H7 (cell line): ENCODE measurements around the gene GPR153. TPM values are rescaled to one million over a fixed set of nuclear protein-coding genes. Genes with fewer than 3 reads are reported as not detected.

Source experiments
- DNase-seq: peaks from one replicate; pipeline ENCODE4 v3.0.0; 2012
- H3K27me3 ChIP-seq: 2 replicates; pipeline ENCODE4 v1.6.0; 2011; ENCODE audit warnings: mild to moderate bottlenecking, low read length; ENCODE audit not compliant: control insufficient read depth, insufficient read depth
- H3K36me3 ChIP-seq: replicated peaks from 2 replicates; pipeline ENCODE4 v1.5.1; 2011; ENCODE audit warnings: low read length; ENCODE audit not compliant: control insufficient read depth, insufficient read depth
- H3K4me3 ChIP-seq: 2 replicates; pipeline ENCODE4 v1.5.1; 2011; ENCODE audit warnings: low read depth, mild to moderate bottlenecking, control low read depth, low read length, moderate library complexity; ENCODE audit not compliant: insufficient read depth
- total RNA-seq: library from RNA; depleted of rRNA; stranded (reverse); fragments of >200 nt; shearing (Covaris generic); gene quantifications from 2 replicates; pipeline ENCODE4 v1.2.3, GENCODE V29; 2014

GPR153 gene
- total RNA-seq, 1 experiment from 2014 or later: 15.6 TPM

GRCh38 chr1:6294890-6295556 is 34.1 kb upstream of the GPR153 start:
- no peak overlapping the region for H3K4me3 ChIP-seq
- peaks cover 7% of the 10 kb centered on the region for H3K36me3 ChIP-seq
- DNase-seq: no peak
- H3K27me3 ChIP-seq: no peaks in the 10 kb centered on the region

- no peak overlapping the region for H3K4me3 ChIP-seq
- peaks cover 7% of the 10 kb centered on the region for H3K36me3 ChIP-seq
- H3K27me3 ChIP-seq: no peaks in the 10 kb centered on the region
- DNase-seq: no peak
Observed at GRCh38 chr1:6294080-6294889, 33.4 kb upstream of the GPR153 start.

- H3K36me3 ChIP-seq: peaks cover 7% of the 10 kb centered on the region
- H3K27me3 ChIP-seq: no peaks in the 10 kb centered on the region
- no peak overlapping the region for H3K4me3 ChIP-seq
- no peak for DNase-seq
Observed at GRCh38 chr1:6292102-6292501, 31.2 kb upstream of the GPR153 start.

GRCh38 chr1:6288665-6289064 is 27.8 kb upstream of the GPR153 start:
- peaks cover 4% of the 10 kb centered on the region for H3K36me3 ChIP-seq
- no peak overlapping the region for H3K4me3 ChIP-seq
- H3K27me3 ChIP-seq: no peaks in the 10 kb centered on the region
- DNase-seq: no peak

- DNase-seq: no peak
- no peaks in the 10 kb centered on the region for H3K27me3 ChIP-seq
- no peak overlapping the region for H3K4me3 ChIP-seq
- H3K36me3 ChIP-seq: peaks cover 1% of the 10 kb centered on the region; the same call in 1 of the 2 replicates
Observed at GRCh38 chr1:6288026-6288425, 27.1 kb upstream of the GPR153 start.

GRCh38 chr1:6287431-6287886 is 26.6 kb upstream of the GPR153 start:
- H3K4me3 ChIP-seq: no peak overlapping the region
- DNase-seq: no peak
- peaks cover 1% of the 10 kb centered on the region; the same call in 1 of the 2 replicates for H3K36me3 ChIP-seq
- no peaks in the 10 kb centered on the region for H3K27me3 ChIP-seq

GRCh38 chr1:6287029-6287428 is 26.1 kb upstream of the GPR153 start:
- H3K36me3 ChIP-seq: peaks cover 1% of the 10 kb centered on the region; the same call in 1 of the 2 replicates
- no peak overlapping the region for H3K4me3 ChIP-seq
- no peak for DNase-seq
- no peaks in the 10 kb centered on the region for H3K27me3 ChIP-seq

- H3K36me3 ChIP-seq: no peaks in the 10 kb centered on the region; the same call in 1 of the 2 replicates
- no peaks in the 10 kb centered on the region for H3K27me3 ChIP-seq
- H3K4me3 ChIP-seq: no peak overlapping the region
- no peak for DNase-seq
Observed at GRCh38 chr1:6286266-6286665, 25.4 kb upstream of the GPR153 start.

GRCh38 chr1:6285336-6285735 is 24.4 kb upstream of the GPR153 start:
- Histone ChIP-seq H3K4me3 (no peak overlapping the region), H3K36me3 (no peaks in the 10 kb centered on the region; the same call in 1 of the 2 replicates), H3K27me3 (no peaks in the 10 kb centered on the region)
- no peak for DNase-seq

- H3K27me3 ChIP-seq: no peaks in the 10 kb centered on the region
- H3K36me3 ChIP-seq: no peaks in the 10 kb centered on the region
- no peak overlapping the region for H3K4me3 ChIP-seq
- no peak for DNase-seq
Observed at GRCh38 chr1:6282577-6283270, 21.8 kb upstream of the GPR153 start.

- no peaks in the 10 kb centered on the region for H3K36me3 ChIP-seq
- H3K27me3 ChIP-seq: no peaks in the 10 kb centered on the region
- DNase-seq: no peak
- no peak overlapping the region for H3K4me3 ChIP-seq
Observed at GRCh38 chr1:6281511-6282402, 20.9 kb upstream of the GPR153 start.

GRCh38 chr1:6280761-6281451 is 20.0 kb upstream of the GPR153 start:
- peak; percentile 96 for DNase-seq

GRCh38 chr1:6279613-6280383 is 18.9 kb upstream of the GPR153 start:
- peak; percentile 56 for DNase-seq
- no peak overlapping the region for H3K4me3 ChIP-seq
- H3K36me3 ChIP-seq: no peaks in the 10 kb centered on the region
- H3K27me3 ChIP-seq: no peaks in the 10 kb centered on the region

More at GRCh38 chr1:6280761-6281451, 20.0 kb upstream of the GPR153 start:
- Histone ChIP-seq H3K4me3 (no peak overlapping the region), H3K36me3 (no peaks in the 10 kb centered on the region), H3K27me3 (no peaks in the 10 kb centered on the region)
